GM19467 (cell line): ENCODE measurements around the gene TMEM167B.
A peak's percentile ranks its signal among the peaks of the same experiment; 100 is the strongest.
"Not testable (repeated sequence)": the region's sequence is repeated elsewhere in the genome, so short reads cannot be mapped to it uniquely, and the experiment has no call there.

Source experiments
- ATAC-seq: cut with Tn5 transposase; IDR thresholded peaks from one replicate; pipeline ENCODE4 v1.9.1; 2021; ENCODE audit warnings: mild to moderate bottlenecking, moderate library complexity; ENCODE audit not compliant: unreplicated experiment

The TMEM167B gene

DNA sequence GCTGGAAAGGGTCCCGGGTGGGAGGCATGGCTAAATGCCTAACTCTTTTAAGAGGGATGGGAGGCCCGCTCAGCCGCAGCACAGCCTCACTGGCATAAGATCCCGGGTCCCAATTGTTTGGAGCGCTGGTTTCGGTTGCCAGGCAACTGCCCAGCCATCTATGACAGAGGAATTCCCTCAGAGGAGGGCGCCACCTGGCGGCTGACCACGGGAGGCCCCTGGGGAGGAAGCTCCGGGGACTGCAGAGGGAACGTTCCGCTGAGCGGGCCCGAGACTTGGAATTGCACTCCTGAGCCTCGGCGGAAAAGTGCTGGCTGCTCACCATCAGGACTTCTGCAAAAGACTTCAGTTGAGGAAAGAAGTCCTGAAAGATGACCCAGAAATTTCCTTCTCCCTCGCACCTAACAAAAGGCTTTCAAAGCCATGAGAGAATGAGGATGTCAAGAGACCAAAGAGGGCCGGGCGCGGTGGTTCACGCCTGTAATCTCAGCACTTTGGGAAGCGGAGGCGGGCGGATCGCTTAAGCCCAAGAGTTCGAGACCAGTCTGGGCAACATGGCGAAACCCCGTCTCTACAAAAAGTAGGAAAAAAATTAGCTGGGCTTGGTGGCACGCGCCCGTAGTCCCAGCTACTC is 22.2 kb downstream of the TMEM167B start:
- peak; percentile 62 for ATAC-seq

DNA sequence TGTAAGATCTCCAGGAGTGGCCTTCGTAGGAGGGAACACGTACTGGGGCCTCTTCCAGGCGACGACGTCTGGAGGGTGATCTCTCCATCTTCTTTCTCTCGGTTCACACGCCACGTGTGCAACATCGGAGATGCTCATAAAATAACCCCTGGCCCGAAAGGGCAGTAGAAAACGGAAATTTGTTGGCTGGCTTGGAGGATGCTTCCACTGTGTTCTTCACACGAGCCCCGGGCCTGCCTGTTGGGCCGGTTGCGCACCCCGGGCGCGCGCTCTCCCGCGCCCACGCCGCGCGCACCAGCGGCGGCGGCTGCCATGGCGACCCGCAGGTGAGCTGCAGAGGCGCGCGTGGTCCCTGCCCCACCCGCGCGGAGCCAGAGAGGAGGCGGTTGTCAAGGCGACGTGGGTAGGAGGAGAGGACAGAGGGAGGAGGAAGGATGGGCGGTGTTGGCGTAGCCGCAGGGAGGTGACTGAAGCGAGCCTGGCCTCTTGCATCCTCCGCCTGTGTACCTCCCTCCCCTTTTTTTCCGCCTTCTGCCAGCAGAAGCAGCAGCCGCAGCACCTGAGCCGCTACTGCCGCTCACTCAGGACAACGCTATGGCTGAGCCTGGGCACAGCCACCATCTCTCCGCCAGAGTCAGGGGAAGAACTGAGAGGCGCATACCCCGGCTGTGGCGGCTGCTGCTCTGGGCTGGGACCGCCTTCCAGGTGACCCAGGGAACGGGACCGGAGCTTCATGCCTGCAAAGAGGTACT is 23.2 kb downstream of the TMEM167B start, which contains the start of gene ELAPOR1:
Gene ELAPOR1 (plus strand): TSS at position 526 of the 752 bp plus-strand sequence. CDS start 69 bp downstream, at position 595.
- ATAC-seq: peak; percentile 49

DNA sequence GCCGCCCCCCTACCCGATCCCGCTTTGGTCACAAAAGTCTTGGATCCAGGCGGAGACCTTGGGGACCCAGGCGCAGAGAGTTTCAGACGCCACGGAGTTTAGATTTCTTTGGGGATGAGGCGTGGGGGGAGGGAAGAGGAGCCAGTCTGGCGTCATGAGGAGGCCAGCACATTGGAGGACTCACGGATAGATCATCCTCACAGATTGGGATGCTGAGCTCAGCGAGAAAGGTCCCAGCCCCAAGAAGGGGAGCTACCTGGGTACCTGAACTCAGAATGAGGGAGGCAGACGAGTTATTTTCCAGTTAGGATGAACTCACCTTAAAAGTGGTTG is 23.7 kb downstream of the TMEM167B start:
- ATAC-seq: no peak

DNA sequence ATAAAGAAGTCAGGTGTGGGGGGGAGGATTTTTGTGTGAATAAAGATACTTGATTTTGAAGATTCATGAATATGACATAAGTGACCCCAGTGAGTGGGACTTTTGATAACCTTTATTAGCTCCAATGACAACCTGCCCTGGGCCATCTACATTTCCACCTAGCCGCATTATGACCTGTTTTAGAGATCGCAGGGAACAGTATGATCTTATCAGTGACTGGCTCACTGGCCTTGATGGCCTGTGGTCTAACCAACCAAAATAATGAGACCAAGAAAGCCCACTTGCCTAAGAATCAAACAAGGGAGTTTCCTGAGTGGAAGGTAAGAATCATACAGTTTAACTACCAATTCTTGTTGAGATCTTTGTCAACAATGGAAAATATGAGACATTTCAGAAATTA is 25.1 kb downstream of the TMEM167B start:
- ATAC-seq: no peak

DNA sequence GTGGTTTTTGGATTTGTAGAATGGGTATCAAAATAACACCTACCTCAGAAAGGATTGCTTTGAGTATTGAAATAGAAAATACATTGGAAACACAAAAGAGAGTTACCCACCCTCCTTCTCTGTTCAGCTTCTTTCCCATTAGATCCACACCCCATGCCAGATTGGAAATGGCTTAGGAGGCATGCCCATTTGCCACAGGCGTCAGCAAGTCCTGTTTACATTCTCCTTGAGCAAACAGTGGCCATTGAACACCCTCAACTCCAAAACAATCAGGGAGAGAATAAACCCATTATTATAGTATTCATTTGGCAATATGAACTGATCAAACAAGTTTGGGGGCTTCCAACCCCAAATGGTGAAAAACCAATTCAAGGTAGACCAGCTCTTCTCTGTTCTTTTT is 25.7 kb downstream of the TMEM167B start:
- ATAC-seq: no peak

DNA sequence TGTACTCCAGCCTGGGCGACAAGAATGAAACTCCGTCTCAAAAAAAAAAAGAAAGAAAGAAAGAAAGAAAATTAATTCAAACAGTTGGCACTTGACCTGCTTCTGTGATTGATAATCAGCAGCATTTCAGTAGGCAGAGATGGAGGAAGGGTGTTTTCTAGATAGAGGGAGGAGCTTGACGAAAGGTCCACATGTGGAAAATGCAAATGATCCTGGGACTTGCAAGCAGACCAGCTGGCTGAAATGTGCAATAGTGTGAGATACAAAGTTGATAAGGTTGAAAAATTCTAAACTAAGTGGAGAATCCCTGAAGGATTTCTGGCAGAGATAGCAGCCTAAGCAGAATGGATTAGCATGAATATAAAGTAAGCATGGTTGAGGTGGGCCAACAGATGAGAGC is 27.5 kb downstream of the TMEM167B start:
- ATAC-seq: no peak

DNA sequence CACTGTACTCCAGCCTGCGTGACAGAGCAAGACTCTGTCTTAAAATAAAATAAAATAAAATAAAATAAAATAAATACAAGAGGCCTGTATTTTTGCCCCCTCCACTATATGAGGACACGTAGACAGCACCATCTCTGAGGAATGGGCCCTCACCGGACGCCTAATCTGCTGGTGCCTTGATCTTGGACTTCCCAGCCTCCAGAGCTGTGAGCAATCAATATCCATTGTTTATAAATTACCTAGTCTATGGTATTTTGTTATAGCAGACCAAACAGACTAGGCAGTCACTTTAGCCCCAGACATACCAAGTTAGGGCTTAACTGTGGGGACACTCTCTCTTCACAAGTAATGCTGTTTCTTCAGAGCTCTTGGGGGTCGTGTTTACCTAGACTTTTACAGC is 29.8 kb downstream of the TMEM167B start:
- no peak for ATAC-seq

DNA sequence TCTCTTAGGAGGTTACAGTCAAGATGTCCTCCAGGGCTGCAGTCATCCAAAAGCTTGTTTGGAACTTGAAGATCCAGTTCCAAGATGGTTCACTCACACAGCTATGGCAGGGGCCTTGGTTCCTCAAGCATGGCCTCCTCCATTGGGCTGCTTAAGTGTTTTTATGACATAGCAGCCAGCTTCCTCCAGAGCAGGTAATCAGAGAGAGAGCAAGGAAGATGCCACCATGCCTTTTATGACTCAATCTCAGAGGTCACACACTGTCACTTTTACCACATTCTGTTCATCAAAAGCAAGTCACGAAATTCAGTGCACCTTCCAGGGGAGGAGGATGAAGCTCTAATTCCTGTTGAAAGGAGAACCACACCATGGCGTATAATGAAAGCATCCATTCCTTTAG is 40.5 kb downstream of the TMEM167B start:
- no peak for ATAC-seq

DNA sequence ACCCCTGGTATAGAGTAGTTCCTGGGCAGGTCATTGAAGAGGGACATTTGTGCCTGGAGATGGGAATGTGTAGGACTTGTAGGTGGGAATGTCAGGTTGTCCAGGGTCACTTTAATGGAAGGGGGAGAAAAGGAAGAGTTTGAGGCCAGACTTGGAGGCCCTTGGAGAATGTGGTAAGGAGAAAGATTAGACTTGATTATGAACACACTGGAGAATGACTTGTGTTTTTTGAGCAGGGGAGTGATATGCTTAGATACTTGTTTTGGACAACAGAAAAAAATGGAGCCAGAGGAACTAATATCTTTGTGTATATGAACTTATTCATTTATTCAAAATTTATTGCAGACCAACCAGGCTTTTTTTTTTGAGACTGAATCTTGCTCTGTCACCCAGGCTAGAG is 41.2 kb downstream of the TMEM167B start:
- ATAC-seq: no peak

DNA sequence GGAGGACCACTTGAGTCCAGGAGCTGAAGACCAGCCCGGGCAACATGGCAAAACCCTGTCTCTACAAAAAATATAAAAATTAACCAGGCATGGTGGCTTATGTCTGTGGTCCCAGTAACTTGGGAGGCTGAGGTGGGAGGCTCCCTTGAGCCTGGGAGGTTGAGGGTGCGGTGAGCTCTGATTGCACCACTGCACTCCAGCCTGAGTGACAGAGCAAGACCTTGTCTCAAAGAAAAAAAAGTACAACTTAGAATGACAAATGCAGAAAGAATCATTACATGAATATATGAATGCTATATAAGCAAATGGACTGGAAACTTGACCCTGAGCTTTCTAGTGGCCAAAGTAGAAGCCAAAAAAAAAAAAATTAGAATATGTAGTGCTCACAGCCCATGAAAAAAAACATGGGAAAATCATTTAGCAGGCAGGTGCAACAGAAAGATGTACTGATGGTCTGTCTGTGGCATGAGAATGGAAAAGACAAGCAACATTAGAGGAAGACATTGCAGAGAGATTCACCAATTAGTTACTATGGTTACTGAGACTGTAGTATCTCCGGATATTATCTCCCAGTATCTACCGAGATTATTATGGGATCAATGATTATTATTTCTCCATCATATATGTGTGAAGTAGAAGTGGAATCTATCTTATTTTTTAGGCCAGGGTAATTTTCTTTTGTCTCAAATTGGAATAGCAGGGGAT is 42.6 kb downstream of the TMEM167B start:
- no peak for ATAC-seq

DNA sequence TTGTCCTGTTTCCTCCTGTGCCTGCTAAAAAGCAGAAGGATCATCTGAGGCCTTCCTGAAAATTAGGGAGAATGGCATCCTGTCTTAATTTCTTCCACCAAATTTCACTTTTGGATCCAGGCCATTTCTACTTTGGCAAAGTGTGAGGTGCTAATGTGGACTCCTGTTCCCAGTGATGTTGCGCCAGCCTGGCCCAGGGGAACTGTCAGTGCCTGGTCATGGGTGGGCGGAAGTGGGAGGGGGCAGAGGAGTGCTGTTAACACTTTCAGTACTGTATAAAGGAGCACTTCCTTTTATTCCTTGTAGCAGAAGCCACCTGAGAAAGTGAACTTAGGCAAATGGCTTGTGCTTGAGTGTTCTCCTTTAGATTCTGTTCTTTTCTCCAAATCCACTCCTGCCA is 43.3 kb downstream of the TMEM167B start:
- no peak for ATAC-seq

DNA sequence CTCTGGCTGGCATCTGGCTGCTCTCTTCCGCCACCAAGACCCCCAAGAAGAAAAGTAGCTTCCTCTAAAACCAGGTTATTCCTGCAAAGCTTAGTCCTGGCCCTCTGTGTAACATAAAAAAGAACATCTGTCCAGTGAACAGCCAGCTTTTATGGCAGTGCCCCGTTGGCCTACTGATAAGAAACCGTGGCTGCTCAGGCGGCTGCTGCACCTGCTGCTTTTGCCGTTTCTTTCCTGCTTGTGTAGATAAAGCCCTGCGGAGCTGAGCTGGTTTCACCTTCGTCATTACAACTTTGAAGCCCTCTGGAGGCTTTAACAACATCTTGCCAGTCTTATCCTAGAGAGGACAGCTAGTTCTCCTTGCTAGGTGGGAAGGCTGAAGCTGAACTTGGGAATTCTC is 43.9 kb downstream of the TMEM167B start:
- no peak for ATAC-seq

DNA sequence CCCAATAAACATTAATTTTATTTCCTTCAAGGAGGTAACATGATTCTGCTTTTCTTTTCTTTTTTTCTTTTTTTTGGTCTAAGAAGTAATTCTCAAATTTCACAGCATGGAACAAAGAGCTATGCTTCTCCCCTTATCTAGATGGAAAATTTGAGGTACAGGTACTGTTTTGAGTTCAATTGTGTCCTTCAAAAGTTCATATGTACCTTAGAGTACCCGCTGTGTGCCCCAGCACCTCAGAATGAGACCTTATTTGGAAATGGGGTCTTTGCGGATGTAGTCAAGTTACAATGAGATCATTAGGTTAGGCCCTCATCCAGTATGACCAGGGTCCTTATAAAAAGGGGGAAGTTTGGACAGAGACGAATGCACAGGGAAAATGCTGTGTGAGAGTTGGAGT is 45.4 kb downstream of the TMEM167B start:
- ATAC-seq: no peak

DNA sequence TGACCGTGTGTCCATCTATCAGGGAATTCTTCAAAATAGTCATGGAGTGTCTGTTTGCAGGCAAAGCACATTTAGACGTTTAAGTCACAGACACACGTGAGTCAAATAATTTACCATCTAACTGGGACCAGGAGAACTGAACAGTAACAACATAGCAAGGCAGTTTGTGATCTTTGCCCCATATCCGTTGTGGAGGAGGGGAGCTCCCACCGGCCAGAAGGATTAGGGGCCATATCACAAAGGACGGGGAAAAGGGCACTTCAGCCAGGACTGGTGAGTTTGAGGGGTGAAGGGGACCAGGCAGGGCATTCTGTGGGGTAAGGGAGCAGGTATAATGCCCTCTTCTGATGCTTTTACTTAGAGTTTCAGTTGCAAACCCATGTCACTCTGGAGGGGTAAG is 46.2 kb downstream of the TMEM167B start:
- ATAC-seq: no peak

DNA sequence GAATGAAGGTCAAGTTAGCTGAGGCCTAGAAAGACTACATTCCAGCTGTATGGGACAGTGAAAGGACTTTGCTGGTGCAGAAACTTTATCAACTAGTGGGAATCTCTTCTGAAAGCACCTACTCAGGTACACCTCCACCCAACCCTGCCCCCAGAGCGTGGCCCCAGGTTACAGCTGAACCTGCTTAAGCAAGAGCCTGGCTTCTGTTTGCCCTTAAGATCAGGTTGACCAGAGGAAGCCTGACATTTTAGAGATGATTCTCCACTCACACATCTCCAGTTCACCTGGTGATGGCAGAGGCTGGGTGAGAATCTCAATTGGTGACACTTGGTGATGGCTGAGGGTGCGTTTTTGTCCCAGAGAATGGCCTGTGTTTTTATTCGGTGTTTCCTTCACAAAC is 47.4 kb downstream of the TMEM167B start:
- no peak for ATAC-seq

DNA sequence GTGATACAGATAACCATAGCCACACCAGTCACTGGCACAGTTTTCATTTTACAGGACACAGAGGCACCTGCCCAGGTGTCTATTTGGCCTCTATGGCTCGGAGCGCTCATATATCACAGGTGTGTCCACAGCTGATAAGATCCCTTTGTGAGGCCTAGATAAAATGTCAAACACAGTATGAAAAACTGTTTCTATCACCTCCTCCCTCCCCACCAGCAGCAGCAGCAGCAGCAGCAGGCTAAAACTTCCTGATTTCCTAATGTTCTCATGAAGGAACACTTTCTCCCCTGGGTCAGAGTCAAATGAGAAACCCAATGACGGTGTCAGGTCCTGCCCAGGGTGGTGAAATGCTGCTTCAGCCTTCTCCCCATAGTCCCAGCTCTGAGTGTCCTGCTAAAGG is 47.8 kb downstream of the TMEM167B start:
- ATAC-seq: no peak

DNA sequence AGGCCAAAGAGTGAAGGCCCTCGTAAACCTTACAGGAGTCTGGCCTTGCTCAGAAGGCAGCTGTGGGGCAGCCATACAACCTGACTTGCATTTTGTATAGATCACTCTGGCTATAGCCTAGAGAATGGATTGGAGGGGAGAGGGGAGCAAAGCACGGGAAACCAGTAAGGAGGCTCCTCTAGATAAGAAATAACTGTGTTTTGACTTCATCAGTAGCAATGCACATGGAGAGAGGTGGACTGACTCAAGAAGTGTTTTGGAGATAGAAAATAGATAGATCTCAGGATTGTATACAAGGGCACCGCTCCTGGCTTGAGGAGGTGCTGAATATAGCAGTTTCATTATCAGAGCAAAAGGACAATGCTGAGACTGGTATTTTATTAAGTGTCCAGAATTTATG is 49.8 kb downstream of the TMEM167B start:
- no peak for ATAC-seq

DNA sequence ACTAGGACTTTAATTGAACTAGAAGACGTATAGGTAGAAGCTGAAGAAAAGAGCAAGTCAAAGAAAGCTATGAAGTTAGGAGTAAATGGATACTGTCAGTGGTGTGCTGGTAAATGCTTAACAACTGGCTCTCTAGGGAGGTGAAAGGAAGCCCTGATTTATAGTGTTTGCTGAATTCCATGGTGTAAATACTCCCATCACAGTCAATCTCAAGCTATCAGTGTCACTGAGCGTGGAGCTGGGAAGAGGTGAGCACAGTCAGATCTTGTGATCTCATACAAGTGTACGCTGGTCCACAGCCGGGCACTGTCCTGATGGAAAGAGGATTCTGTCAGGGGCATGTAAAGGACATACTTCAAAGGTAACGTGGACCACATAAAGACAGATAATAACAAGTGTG is 51.7 kb downstream of the TMEM167B start:
- ATAC-seq: no peak

DNA sequence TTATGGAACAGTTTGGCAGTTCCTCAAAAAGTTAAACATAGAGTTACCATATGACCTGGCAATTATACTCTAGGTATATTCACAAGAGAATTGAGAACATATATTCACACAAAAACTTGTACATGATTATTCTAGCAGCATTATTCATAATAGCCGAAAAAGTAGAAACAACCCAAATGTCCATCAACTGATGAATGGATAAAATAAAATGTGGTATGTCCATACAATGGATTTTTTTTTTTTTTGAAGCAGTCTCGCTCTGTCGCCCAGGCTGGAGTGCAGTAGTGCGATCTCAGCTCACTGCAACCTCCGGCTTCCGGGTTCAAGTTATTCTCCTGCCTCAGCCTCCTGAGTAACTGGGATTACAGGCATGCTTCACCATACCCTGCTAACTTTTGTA is 52.2 kb downstream of the TMEM167B start:
- ATAC-seq: not testable (repeated sequence)
